Endothelial cell (in vitro differentiated cells): ENCODE results near the gene RALB. TPM values are rescaled to one million over a fixed set of nuclear protein-coding genes. Genes with fewer than 3 reads are reported as not detected.

ENCODE experiments used
- DNase-seq: peaks from one replicate; pipeline ENCODE4 v3.0.0; 2021; ENCODE audit warnings: low spot score
- H3K27ac Mint-ChIP-seq: one replicate; pipeline ENCODE4 v1.8.0; 2021; ENCODE audit warnings: mixed read lengths, inconsistent platforms; ENCODE audit not compliant: unreplicated experiment
- H3K27me3 Mint-ChIP-seq: one replicate; pipeline ENCODE4 v1.8.0; 2021; ENCODE audit warnings: mild to moderate bottlenecking, moderate library complexity, mixed read lengths, inconsistent platforms; ENCODE audit not compliant: unreplicated experiment
- H3K36me3 Mint-ChIP-seq: one replicate; pipeline ENCODE4 v1.8.0; 2021; ENCODE audit warnings: mild to moderate bottlenecking, low read depth, mixed read lengths, inconsistent platforms; ENCODE audit not compliant: unreplicated experiment
- H3K4me1 Mint-ChIP-seq: one replicate; pipeline ENCODE4 v1.8.0; 2021; ENCODE audit warnings: mild to moderate bottlenecking, mixed read lengths, inconsistent platforms; ENCODE audit not compliant: unreplicated experiment
- H3K4me3 Mint-ChIP-seq: one replicate; pipeline ENCODE4 v1.8.0; 2021; ENCODE audit warnings: mild to moderate bottlenecking, mixed read lengths, inconsistent platforms; ENCODE audit not compliant: unreplicated experiment
- H3K9me3 Mint-ChIP-seq: one replicate; pipeline ENCODE4 v1.8.0; 2021; ENCODE audit warnings: mixed read lengths, inconsistent platforms; ENCODE audit not compliant: unreplicated experiment
- total RNA-seq: library from RNA; stranded (reverse); fragmentation: NEBNext Ultra II Directional; extraction: Animal tissue kit (Norgen Biotek cat#: 25700); gene quantifications from one replicate; pipeline ENCODE4 v1.2.1, GENCODE V29; 2021; ENCODE audit not compliant: unreplicated experiment
- TF ChIP-seq, protein P1 (sequence below): fragments of 200-600 bp; sonication (generic); IDR thresholded peaks from one replicate; pipeline ENCODE4 v1.5.0; 2021; ENCODE audit warnings: antibody characterized with exemption; ENCODE audit not compliant: unreplicated experiment

The RALB gene
- total RNA-seq, 1 donor from 2014 or later: 367 TPM

DNA sequence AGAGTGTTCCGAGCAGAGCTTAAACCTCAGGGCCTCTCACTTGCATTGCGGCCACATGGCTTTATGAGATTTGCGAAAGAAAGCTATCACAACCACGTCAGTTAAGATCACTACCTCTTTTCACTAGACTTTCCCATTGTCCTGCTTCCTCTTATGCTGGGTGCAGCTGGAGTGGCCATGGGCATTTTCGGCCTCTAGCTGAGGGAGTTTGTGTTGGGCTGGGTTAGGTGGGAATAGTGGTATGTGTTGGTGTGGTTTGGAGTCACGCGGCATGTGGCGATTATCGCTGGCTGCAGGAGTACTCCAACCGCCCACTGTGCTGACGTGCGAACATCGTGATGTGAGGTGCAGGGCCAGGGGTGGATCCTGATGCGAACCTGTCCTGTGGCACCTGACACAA, 27.1 kb downstream of the RALB start:
- Mint-ChIP-seq H3K27me3 (peaks cover 7% of the 10 kb centered on the region), H3K4me1 (peaks cover 20% of the 10 kb centered on the region), H3K4me3 (peak overlapping the region; percentile 72), H3K9me3 (no peaks in the 10 kb centered on the region), H3K27ac (no peak overlapping the region), H3K36me3 (peaks cover 46% of the 10 kb centered on the region)
- DNase-seq: no peak
- TF ChIP-seq, protein P1, sequence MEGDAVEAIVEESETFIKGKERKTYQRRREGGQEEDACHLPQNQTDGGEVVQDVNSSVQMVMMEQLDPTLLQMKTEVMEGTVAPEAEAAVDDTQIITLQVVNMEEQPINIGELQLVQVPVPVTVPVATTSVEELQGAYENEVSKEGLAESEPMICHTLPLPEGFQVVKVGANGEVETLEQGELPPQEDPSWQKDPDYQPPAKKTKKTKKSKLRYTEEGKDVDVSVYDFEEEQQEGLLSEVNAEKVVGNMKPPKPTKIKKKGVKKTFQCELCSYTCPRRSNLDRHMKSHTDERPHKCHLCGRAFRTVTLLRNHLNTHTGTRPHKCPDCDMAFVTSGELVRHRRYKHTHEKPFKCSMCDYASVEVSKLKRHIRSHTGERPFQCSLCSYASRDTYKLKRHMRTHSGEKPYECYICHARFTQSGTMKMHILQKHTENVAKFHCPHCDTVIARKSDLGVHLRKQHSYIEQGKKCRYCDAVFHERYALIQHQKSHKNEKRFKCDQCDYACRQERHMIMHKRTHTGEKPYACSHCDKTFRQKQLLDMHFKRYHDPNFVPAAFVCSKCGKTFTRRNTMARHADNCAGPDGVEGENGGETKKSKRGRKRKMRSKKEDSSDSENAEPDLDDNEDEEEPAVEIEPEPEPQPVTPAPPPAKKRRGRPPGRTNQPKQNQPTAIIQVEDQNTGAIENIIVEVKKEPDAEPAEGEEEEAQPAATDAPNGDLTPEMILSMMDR: no peak

DNA sequence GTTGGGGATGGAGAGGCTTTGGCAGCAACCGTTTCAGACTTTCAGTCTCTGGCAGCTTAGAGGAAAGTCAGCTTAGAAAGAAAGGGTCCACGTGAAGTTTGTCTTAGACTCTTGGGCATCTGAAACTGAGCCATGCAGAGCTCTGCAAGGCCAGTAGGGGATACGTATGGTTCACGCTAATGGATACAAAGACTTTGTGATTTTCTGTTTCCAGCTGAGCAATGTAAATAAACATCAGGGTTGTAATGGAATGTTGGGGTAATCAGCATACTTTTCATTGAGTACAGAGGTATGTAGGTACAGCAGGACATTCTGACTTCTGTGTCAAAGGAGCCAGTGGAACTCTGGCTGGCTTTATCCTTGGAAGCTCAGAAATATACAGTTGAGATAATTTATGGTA, 31.0 kb downstream of the RALB start:
- peak overlapping the region; percentile 58 for H3K27ac Mint-ChIP-seq
- peaks cover 38% of the 10 kb centered on the region for H3K4me1 Mint-ChIP-seq
- TF ChIP-seq, protein P1: peak; percentile 33
- no peak overlapping the region for H3K4me3 Mint-ChIP-seq
- H3K36me3 Mint-ChIP-seq: peaks cover 49% of the 10 kb centered on the region
- DNase-seq: no peak
- no peaks in the 10 kb centered on the region for H3K9me3 Mint-ChIP-seq
- H3K27me3 Mint-ChIP-seq: peaks cover 6% of the 10 kb centered on the region

DNA sequence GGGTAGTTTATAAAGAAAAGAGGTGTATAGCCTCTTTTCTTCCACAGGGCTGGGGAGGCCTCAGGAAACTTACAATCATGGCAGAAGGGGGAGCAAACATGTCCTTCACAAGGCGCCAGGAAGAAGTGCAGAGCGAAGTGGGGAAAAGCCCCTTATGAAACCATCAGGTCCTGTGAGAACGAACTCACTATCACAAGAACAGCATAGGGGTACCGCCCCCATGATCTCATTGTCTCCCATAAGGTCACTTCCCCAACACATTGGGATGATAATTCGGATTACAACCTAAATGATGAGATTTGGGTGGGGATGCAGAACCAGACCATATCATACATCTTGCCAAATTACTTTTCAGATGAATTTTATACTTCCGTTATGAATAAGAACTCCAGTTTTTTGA, 32.4 kb downstream of the RALB start:
- Mint-ChIP-seq H3K4me3 (peak overlapping the region; percentile 27), H3K27me3 (peaks cover 6% of the 10 kb centered on the region), H3K9me3 (no peaks in the 10 kb centered on the region), H3K36me3 (peaks cover 45% of the 10 kb centered on the region), H3K27ac (no peak overlapping the region), H3K4me1 (peaks cover 34% of the 10 kb centered on the region)
- TF ChIP-seq, protein P1: no peak
- no peak for DNase-seq

DNA sequence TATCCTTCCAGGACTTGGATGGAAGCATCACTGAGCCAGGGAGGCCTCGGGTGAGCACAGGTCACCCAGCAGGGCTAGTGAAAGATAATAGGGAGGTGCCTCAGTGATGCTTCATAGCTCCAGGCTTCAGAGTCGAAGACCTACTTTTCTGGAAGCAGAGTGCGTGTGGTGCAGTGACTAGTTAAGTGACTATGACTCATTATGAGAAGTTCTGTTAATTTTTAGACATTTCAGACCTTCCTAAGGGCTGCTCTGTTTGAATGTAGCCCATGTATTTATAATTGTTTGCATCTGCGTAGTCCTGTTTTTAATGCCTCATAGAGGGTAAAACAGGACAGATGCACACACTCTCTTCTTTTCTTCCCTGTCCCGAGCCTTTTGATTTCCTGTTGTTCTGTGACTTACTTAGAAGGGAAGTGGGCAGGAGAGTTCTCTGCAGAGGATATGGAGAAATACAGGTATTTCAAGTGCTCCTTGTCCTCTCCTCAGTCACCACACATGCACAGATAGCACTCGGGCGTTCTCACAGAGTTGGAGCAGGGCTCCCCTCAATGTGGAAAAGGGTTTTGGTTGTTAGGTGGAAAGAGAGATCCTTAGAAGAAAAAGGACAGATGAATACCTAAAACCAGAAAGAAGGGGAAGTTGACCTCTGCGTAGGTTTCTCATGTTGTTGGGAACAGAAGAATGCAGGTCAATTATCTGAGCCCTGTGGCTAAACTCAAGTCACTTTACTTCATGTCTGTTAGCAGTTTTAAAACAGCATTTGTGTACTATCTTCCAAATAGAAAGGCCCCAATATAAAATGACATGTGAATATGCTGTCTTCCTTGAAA, 34.7 kb downstream of the RALB start:
- DNase-seq: no peak
- H3K4me1 Mint-ChIP-seq: peaks cover 45% of the 10 kb centered on the region

DNA sequence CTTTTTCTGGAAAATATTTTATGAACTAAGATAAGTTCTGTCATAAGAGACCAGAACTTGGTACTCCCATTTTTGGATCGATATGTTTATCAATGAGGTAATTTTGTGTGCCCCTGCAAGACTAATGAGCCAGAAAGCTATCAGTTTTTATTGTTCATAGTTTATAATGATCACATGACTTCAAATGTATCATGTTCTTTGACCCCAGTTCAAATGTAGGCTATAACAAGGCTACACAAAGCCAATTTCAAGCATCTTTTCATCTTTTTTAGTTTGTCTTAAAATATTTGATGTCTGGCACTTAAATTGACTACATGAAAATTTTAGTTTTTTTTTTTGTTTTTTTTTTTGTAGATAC, 35.3 kb downstream of the RALB start:
- H3K27me3 Mint-ChIP-seq: peaks cover 5% of the 10 kb centered on the region
- peak overlapping the region; percentile 8 for H3K27ac Mint-ChIP-seq
- H3K9me3 Mint-ChIP-seq: no peaks in the 10 kb centered on the region
- H3K4me1 Mint-ChIP-seq: peaks cover 39% of the 10 kb centered on the region
- H3K4me3 Mint-ChIP-seq: no peak overlapping the region
- TF ChIP-seq, protein P1: no peak
- H3K36me3 Mint-ChIP-seq: peaks cover 52% of the 10 kb centered on the region
- no peak for DNase-seq

More for the DNA sequence above, 34.7 kb downstream of the RALB start:
- Mint-ChIP-seq H3K4me3 (peak overlapping the region; percentile 78), H3K27ac (peak overlapping the region; percentile 91), H3K27me3 (peaks cover 5% of the 10 kb centered on the region), H3K36me3 (peaks cover 51% of the 10 kb centered on the region), H3K9me3 (no peaks in the 10 kb centered on the region)
- TF ChIP-seq, protein P1: no peak
